LoVo (cell line): ENCODE data around the gene PLA2G10.
"Not testable (repeated sequence)": the region's sequence is repeated elsewhere in the genome, so short reads cannot be mapped to it uniquely, and the experiment has no call there.

Experiments
- DNase-seq: peaks from one replicate; pipeline ENCODE4 v3.0.0-alpha.2; 2016; ENCODE audit warnings: low spot score

Gene PLA2G10

DNA sequence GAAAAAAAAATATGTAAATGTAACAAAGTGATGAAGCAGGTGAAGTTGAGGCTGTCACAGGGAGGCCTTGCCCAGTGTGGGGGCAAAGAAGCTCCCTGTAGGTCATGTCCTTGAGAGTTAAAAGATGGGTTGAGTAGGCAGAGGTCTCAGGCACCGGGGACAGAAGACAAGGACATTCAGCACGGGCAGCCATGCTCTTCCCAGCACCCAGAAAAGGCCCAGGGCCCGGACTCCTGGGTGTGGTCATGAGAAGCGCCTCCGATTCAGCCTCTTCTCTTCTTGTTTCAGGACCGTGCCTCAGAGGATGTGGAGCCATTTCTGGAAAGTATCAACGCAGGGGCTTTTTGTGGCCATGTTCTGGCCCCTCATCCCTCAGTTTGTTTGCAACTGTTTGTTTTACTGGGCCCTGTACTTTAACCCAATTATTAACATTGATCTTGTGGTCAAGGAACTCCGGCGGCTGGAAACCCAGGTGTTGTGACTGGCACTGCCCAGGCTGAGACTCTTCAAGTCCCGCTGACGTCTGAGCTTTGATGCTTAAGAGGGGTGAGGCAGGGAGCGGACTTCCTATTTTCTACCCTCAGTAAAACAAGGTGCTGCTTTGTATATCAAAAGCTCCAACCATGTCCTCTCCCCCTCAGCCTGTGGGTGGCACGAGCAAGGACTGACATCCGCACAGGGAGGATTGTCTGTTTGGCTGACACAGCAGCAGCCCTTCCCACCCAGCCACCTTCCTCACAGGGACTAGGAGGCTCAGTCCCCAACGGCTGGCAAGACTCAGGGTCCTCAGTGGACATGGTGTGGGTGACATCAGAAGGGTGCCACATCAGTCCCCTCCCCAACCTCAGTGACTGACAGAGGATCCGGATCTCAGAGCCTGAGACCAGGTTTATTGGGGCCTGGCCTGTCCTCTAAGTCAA is 26.5 kb downstream of the PLA2G10 start:
- no peak for DNase-seq

DNA sequence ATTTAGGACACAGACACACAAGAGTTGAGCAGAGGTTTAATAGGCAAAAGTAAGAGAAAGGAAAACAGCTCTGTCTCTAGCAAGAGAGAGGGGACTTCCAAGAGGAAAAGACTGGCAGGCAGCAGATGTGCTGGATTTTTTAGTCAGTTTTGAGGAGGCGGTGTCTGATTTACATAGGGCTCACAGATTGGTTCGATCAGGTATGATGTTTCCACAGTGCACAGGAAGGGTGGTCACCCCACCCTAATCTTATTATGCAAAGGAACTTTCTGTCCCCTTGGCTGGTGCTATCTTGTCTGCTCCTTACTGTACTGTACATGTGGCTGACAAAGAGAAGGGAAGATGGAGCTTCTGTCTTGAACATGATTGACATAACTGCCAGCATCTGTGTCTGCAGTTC is 36.0 kb downstream of the PLA2G10 start:
- no peak for DNase-seq

DNA sequence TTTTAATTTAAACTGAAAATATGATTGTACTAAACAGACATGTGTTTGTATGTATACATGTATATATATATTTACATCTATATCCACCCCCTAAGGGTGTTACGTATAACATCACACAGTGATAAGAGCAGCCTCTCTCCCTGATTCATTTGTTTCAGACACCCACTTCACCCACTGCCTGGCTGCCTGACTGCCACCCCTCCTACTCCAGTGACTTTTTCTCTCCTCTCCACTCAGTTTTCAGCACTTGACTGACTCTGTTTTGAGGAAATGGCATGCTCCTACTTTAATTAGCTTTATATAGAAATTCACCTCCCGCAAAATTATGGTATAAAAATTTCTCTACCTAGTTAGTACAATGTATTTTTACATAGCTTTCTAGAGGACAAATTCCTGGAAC is 41.4 kb downstream of the PLA2G10 start:
- DNase-seq = no peak

DNA sequence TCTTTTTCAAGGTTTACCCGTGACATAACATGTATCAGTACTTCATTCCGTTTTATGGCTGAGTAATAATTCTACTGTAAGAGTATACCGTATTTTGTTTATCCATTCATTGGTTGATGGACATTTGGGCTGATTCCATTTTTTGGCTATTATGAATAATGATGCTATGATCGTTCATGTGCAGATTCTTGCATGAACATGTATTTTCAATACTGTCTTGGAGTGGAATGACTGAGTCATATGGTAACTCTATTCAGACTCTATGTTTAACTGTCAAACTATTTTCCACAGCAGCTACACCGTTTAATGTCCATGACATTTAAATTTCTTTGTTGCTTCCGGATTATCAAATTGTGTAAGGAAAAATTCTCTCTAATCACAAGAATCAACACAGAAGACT is 43.5 kb downstream of the PLA2G10 start:
- no peak for DNase-seq

DNA sequence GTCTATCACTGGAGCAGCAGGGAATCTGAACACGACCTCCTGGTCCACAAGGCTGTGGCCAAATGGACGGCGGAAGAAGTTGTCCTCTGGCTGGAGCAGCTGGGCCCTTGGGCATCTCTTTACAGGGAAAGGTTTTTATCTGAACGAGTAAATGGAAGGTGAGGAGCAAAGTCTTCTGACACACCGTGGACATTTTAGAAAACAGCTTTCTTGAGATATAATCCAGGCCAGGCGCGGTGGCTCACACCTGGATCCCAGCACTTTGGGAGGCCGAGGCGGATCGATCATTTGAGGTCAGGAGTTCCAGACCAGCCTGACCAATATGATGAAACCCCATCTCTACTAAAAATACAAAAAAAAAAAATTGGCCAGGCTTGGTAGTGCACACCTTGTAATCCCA is 44.3 kb downstream of the PLA2G10 start:
- DNase-seq = no peak

DNA sequence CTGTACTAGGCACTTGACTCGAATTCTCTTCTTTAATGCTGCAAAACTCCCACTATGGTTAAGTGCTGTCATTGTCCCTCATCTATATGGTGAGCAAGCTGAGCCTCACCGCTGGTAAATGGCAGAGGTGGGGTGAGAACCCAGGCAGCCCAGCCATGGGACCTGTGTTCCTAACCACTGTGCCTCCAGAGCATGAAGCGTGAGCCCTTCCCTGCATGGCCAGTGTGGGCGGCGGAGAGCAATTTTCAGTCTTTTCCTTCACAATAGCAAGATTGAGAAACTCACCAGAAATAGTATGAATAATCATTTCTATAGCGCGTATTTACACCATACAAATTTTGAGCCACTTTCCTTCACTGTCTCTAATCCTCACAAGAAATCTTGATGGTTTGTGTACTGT is 52.2 kb downstream of the PLA2G10 start:
- DNase-seq = no peak

DNA sequence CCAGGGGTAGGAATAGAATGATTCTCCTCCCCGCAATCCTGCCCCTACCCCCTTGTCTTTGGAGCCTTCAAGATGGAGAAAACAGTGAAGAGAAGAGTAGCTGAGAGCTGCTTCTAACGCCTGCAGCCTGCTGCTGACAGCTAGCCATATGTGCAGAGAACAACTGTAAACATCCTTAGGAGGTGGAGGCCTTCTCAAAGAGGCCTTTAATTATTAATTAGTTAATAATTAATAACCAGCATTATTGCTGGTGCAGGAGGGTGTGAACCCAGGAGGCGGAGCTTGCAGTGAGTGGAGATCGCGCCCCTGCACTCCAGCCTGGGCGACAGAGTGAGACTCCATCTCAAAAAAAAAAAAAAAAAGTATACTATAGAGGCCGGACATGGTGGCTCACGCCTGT is 52.9 kb downstream of the PLA2G10 start:
- no peak for DNase-seq

DNA sequence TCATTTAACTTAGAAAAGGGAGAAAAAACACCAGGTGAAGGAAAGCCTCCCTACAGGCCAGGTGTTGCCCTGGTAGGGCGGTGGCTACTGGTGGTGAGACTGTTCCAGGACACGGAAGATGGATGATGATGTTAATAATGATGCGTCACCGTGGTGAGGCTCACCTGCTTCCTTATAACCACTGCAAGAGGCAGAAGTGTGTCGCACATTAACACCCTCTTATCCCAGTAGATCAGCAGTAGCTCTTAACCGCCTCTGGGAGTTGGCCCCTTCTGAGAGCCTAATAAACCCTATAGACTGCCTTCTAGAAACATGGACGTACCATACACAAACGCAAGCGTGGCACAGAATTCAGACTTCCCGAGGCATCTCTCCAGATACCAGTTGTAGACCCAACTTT is 53.6 kb downstream of the PLA2G10 start:
- DNase-seq = no peak

DNA sequence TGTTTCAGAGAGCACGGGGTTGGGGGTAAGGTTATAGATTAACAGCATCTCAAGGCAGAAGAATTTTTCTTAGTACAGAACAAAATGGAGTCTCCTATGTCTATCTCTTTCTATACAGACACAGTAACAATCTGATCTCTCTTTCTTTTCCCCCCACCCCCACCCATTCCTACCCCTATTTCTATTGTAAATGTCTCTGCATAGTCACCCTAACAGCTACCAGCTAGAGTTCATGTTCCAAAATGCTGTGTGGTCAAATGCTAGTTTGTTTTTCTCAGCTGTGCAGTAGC is 57.2 kb downstream of the PLA2G10 start:
- not testable (repeated sequence) for DNase-seq

DNA sequence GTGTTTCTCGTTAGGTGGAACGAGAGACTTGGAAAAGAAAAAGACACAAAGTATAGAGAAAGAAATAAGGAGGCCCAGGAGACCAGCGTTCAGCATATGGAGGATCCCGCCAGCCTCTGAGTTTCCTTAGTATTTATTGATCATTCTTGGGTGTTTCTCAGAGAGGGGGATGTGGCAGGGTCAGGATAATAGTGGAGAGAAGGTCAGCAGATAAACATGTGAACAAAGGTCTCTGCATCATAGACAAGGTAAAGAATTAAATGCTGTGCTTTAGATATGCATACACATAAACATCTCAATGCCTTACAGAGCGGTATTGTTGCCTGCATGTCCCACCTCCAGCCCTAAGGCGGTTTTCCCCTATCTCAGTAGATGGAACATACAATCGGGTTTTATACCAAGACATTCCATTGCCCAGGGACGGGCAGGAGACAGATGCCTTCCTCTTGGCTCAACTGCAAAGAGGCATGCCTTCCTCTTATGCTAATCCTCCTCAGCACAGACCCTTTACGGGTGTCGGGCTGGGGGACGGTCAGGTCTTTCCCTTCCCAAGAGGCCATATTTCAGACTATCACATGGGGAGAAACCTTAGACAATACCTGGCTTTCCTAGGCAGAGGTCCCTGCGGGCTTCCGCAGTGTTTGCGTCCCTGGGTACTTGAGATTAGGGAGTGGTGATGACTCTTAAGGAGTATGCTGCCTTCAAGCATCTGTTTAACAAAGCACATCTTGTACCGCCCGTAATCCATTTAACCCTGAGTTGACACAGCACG is 57.7 kb downstream of the PLA2G10 start:
- DNase-seq = not testable (repeated sequence)

DNA sequence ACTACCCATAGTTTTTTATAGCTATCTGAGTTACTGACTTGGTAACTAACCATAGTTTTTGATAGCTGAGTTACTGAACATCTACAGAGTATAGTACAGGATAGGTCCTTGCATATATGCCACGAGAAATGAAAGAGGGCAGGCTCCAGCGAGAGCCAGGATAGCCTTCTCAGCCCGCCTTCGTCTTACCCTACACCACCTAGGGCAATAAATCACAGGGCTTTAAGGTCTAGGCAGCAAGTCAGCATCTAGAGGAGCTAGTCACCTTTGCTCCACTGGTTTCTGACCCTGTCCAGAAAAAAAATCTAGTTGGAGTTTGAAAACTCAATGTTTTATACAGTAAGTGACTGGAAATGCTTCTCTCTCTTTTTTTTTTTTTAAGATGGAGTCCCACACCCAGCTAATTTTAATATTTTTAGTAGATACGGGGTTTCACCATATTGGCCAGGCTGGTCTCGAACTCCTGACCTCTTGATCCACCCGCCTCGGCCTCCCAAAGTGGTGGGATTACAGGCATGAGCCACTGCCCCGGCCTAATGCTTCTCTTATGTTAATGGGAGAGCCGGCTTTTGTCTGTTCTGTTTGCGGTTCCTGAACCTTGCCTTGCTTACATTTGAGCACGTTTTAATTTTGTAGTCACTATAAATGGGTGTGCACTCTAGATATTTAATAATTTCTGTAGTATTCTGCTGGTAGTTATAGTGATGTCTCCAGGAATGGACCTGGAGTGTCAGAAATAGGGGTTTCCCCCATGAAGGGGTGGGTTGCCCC is 58.5 kb downstream of the PLA2G10 start:
- no peak for DNase-seq

DNA sequence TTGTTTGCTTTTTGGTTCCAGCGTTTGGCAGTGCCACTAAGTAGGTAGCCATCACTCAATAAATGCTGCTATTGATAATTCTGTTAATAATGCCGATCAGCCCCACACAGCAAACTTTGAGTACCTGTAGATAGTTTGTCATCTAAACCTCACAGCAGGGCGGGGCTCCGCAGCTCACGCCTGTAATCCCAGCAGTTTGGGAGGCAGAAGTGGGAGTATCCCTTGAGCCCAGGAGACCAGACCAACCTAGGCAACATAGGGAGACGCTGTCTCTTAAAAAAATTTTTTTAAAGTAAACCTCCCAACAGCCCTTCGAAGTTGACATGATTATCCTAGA is 59.8 kb downstream of the PLA2G10 start:
- DNase-seq = no peak

DNA sequence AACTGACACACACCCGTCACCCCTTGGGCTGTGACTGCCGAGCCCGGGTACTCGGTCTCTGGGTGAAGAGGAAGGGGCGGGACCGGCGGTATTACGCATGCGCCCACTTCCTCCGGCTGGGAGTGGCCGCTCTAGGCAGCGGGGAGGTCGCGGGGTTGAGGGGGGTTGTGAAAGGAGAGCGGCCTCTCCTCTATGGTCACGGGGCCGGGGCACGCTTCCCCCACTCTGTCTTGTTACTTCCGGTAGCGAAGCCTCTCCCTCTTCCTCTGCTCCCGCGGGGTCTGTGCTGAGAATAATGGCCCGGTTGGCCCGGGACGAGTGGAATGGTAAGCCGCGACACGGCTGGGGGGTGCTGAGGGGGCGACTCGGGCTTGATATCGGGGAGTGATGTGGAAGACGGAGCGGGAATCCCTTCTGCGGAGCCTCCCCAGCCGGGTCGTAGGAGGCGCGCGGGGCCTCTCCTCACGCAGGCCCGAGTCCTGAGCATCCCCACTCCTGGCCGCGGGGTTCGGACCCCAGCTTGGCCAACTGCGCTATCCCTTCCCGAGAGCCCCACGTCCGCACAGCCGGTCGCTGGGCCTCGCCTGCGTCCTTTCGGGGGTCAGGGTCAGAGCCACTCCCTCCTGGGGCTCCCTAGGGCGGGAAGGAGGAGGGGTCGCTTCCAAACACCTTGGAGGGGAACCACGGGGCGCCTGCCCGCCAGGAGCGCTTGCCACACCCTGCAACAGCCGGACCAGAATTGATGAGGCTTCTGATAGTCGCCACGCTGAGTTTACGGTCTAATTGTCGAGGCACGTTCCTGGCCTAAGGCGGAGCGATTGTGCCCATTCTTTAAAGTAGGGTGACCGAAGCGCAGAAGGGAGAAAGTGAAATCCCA is 61.2 kb downstream of the PLA2G10 start, which contains the start of gene BFAR:
BFAR (plus strand) TSS at position 259 of the 877 bp plus-strand sequence. CDS start 11,396 bp downstream, outside the sequence.
- peak; percentile 96 for DNase-seq

DNA sequence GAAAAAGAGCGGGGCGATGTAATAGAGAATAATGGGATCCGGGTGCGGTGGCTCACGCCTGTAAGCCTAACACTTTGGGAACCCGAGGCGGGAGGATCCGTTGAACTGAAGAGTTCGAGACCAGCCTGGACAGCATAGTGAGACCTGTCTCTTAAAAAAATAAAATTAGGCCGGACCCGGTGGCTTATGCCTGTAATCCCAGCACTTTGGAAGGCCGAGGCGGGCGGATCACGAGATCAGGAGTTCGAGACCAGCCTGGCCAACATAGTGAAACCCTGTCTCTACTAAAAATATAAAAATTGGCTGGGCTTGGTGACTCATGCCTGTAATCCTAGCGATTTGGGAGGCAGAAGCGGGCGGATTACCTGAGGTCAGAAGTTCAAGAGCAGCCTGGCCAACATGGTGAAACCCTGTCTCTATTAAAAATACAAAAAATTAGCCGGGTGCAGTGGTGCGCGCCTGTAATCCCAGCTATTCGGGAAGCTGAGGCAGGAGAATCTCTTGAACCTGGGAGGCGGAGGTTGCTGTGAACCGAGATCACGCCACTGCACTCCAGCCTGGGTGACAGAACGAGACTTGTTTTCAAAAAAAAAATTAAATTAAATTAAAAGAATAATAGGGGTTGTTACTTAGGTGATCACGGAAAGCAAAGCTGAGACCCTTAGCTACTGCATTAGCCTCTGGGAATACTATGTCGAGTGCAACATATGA is 63.3 kb downstream of the PLA2G10 start:
- DNase-seq = not testable (repeated sequence)

DNA sequence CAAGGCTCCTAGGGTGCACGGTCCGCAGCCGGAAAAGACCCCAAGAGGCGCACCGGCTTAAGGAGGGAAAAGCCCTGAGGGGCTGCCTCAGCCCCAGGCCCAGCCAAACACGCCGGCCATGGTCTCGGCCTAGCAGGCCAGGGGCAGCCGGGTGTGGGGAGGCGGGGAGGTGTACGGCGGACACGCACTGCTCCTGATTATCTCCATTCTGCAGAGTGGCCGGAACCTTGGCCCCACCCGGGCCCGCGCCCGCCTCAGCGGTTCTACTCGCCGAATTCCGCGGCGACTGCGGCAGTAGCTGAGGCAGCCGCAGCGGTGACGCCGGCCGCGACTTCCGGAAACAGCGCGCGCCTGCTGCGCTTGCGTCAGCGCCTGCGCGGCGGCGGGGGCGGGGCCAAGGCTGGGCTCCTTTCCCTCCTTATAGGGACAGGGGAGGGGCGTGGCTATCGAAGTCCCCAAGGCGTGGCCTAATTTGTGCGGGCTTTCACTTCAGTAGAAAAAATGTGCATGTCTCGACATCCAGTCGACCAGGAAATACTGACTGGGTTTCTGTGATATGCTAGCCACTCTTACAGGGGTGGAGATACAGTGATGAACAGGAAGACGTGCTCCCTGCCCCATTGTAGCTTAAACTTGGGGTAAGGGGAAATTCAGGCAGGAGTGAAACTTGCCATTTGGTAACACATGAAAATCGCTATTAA is 64.0 kb downstream of the PLA2G10 start, which contains the start of gene PARN:
PARN (minus strand) TSS at position 342 of the 701 bp plus-strand sequence; CDS start at position 207, 135 bp downstream.
- peak; percentile 99 for DNase-seq

DNA sequence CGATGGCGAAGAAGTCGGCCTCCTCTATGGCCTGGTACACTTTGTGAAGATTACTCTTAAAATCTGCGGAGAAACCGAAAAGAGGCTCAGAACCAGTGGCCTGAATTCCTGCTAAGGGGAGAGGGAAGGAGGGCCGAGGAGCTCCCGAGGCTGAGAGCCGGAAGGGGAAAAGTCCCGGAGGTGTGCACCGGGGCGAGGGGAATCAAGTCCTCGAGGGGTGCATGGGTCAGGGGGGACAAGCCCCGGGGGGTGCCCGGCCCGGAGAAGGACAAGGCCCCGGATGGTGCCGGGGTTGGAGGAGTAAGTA is 64.5 kb downstream of the PLA2G10 start:
- no peak for DNase-seq

DNA sequence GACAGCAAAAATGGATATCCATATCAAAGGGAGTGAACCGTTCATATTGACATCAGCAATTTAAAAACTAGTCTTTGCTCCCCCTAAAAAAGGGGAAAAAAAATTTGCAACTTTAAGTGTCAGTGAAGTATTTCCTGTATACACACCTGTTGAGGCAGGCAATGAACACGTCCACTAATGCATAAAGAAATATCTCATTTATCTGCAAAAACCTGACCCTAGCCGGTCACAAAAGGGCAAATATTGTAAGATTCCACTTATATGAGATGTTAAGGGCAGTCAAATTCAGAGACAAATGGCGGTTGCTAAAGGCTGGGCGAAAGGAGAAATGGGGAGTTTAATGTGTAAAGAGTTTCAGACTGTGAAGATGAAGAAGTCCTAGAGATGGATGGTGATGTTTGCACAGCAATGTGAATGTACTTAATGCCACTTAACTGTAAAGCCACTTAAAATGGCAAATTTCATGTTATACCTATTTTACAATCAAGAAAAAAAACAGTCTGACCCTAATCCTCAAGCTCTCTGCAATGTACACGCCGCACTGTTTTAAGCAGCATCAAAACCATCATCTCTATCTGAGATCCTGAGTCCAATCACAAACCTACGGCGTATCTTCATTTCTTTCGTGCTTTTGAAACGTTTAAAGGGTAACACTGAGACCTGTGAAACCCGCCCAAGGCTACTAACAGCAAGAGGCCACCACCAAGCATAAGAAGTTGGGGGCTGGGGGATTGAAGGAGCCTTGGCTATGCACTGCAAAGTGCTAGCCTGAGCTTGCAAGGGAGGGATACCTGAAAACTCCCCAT is 65.1 kb downstream of the PLA2G10 start:
- DNase-seq = no peak

DNA sequence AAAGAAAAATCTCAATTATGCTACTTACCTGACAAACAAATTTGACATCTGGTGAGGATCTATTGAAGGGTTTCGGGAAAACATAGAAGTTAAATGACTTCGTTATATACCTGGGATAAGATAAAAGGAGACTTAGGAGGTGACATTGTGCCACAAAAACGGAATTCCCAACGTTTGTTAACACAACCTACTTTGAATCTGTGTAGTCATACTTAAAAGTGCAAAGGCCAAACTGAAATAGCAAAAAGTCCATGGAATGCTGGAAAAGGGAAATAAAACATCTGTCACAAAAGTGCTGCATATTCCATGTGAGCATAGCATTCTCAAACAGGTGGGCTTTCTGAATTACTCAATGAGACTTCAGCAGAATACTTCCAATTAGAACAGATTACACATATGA is 67.0 kb downstream of the PLA2G10 start:
- no peak for DNase-seq
